GM10266 (cell line): ENCODE measurements around the gene MB.

Experiments used
- DNase-seq: peaks from one replicate; pipeline ENCODE4 v3.0.0; 2012; ENCODE audit errors: extremely low spot score
- CTCF ChIP-seq: IDR thresholded peaks from 2 replicates; pipeline ENCODE4 v1.5.1; 2012; ENCODE audit warnings: mild to moderate bottlenecking, low read depth; ENCODE audit not compliant: control insufficient read depth, insufficient read depth; ENCODE audit errors: missing control alignments

The MB gene

GRCh38 chr22:35594686-35595085, 22.4 kb downstream of the MB start:
- TF ChIP-seq CTCF, result no peak
- no peak for DNase-seq

- TF ChIP-seq CTCF, result no peak
- DNase-seq, result no peak
Measured at GRCh38 chr22:35593891-35594470, 23.1 kb downstream of the MB start.

GRCh38 chr22:35593071-35593890, 23.8 kb downstream of the MB start:
- DNase-seq, result no peak
- no peak for TF ChIP-seq CTCF

- no peak for DNase-seq
- TF ChIP-seq CTCF, result no peak
Measured at GRCh38 chr22:35592418-35592967, 24.6 kb downstream of the MB start.

- no peak for TF ChIP-seq CTCF
- no peak for DNase-seq
Measured at GRCh38 chr22:35591714-35592417, 25.3 kb downstream of the MB start.

- TF ChIP-seq CTCF, result no peak
- DNase-seq, result no peak
Measured at GRCh38 chr22:35590634-35591295, 26.4 kb downstream of the MB start.

- no peak for TF ChIP-seq CTCF
- DNase-seq, result no peak
Measured at GRCh38 chr22:35589756-35590093, 27.4 kb downstream of the MB start.
